HCT116 (cell line): ENCODE data around the gene FRMD8. TPM values are rescaled to one million over a fixed set of nuclear protein-coding genes. Genes with fewer than 3 reads are reported as not detected.
A peak's percentile ranks its signal among the peaks of the same experiment; 100 is the strongest.

Source experiments
- ATAC-seq: fragments of 200-7000 bp; cut with Tn5 transposase; 2 replicates; pipeline ENCODE4 v1.9.1; 2020; ENCODE audit warnings: mild to moderate bottlenecking, moderate library complexity
- BruUV-seq: library from RNA; stranded (reverse); fragments of 400-500 nt; replicated peaks from 2 replicates; lab custom pipeline; 2021; lab: Mats Ljungman, UMichigan
- CTCF ChIA-PET: fragments of 300-600 bp; sonication (Branson Sonifier 250); formaldehyde crosslinking; loops from one replicate; lab custom pipeline; 2021; ENCODE audit warnings: antibody characterized with exemption; lab: Charles Lee
- POLR2A ChIA-PET: fragments of 300-600, 350-600 bp; sonication (Branson Sonifier 250); formaldehyde crosslinking; loops from one replicate; lab custom pipeline; 2021; ENCODE audit warnings: antibody characterized with exemption; lab: Charles Lee
- RAD21 ChIA-PET, 2 experiments: fragments of 300-600 bp; sonication (Branson Sonifier 250); formaldehyde crosslinking; loops; one replicate each; lab custom pipeline; 2023; ENCODE audit warnings: low total read pairs in 2 of 2; ENCODE audit not compliant: uncharacterized antibody in 2 of 2, unreplicated experiment in 2 of 2, low non-redundant PET in 1 of 2; lab: Charles Lee
- DNase-seq: peaks from one replicate; pipeline ENCODE4 v3.0.0-alpha.2; 2010; ENCODE audit warnings: low read depth, low spot score
- H2AFZ ChIP-seq: fragments of 200-600 bp; shearing (Covaris generic), sonication (generic); 2 replicates; pipeline ENCODE4 v1.6.1; 2017; ENCODE audit warnings: low read depth, mixed run types, mixed read lengths, antibody characterized with exemption, low read length; ENCODE audit not compliant: poor library complexity, severe bottlenecking
- H3K27ac ChIP-seq: 2 replicates; pipeline ENCODE4 v1.5.1; 2012; ENCODE audit warnings: low read depth, low read length
- H3K27me3 ChIP-seq: fragments of 200-600 bp; sonication (generic); 2 replicates; pipeline ENCODE4 v1.6.1; 2016; ENCODE audit warnings: mixed run types, low read length, mixed read lengths; ENCODE audit not compliant: insufficient read depth
- H3K36me3 ChIP-seq, 2 experiments: fragments of 200-500 bp in 1 of 2; fragments of 200-600 bp in 1 of 2; sonication (Bioruptor generic) in 1 of 2; sonication (generic) in 1 of 2; 2 replicates each; pipeline versions ENCODE4 v1.5.1 to v1.6.1; 2014 to 2016; ENCODE audit warnings: low read length in 2 of 2, inconsistent platforms in 1 of 2, mixed read lengths in 1 of 2, mixed run types in 1 of 2; ENCODE audit not compliant: insufficient read depth in 2 of 2, control insufficient read depth in 1 of 2
- H3K4me1 ChIP-seq, 2 experiments: fragments of 200-600 bp in 1 of 2; sonication (generic) in 1 of 2; 2 replicates each; pipeline versions ENCODE4 v1.5.1 to v1.6.1; 2012 to 2017; ENCODE audit warnings: low read length in 2 of 2, inconsistent platforms in 1 of 2, mild to moderate bottlenecking in 1 of 2, mixed read lengths in 1 of 2, mixed run types in 1 of 2, moderate library complexity in 1 of 2; ENCODE audit not compliant: insufficient read depth in 2 of 2, control insufficient read depth in 1 of 2
- H3K4me2 ChIP-seq: fragments of 200-600 bp; sonication (generic); 2 replicates; pipeline ENCODE4 v1.6.1; 2017; ENCODE audit warnings: mixed run types, low read length, mixed read lengths
- H3K4me3 ChIP-seq, 2 experiments: fragments of 200-600 bp in 1 of 2; sonication (generic) in 1 of 2; replicated peaks in 1 of 2; 2 replicates each; pipeline ENCODE4 v1.5.1; 2011 to 2016; ENCODE audit warnings: low read length in 2 of 2, control low read depth in 1 of 2, low read depth in 1 of 2, mild to moderate bottlenecking in 1 of 2, mixed read lengths in 1 of 2, mixed run types in 1 of 2
- H3K79me2 ChIP-seq: fragments of 200-600 bp; sonication (generic); 2 replicates; pipeline ENCODE4 v1.6.1; 2017; ENCODE audit warnings: mild to moderate bottlenecking, mixed run types, low read length, moderate library complexity, mixed read lengths; ENCODE audit not compliant: insufficient read depth
- H3K9ac ChIP-seq: fragments of 200-600 bp; sonication (generic); 2 replicates; pipeline ENCODE4 v1.6.1; 2016; ENCODE audit warnings: low read length, mixed read lengths
- H3K9me2 ChIP-seq: fragments of 200-600 bp; sonication (generic), shearing (Covaris generic); 2 replicates; pipeline ENCODE4 v1.6.1; 2017; ENCODE audit warnings: mixed run types, mild to moderate bottlenecking, moderate library complexity; ENCODE audit not compliant: insufficient read depth
- H3K9me3 ChIP-seq, 2 experiments: fragments of 200-500 bp in 1 of 2; fragments of 200-600 bp in 1 of 2; sonication (Bioruptor generic) in 1 of 2; sonication (generic) in 1 of 2; 2 replicates each; pipeline ENCODE4 v1.6.1; 2014 to 2017; ENCODE audit warnings: low read length in 2 of 2, mixed read lengths in 2 of 2, inconsistent platforms in 1 of 2, low read depth in 1 of 2, mild to moderate bottlenecking in 1 of 2, mixed run types in 1 of 2, moderate library complexity in 1 of 2; ENCODE audit not compliant: control insufficient read depth in 1 of 2, insufficient read depth in 1 of 2
- H4K20me1 ChIP-seq: fragments of 200-600 bp; sonication (generic), shearing (Covaris generic); 2 replicates; pipeline ENCODE4 v1.6.1; 2017; ENCODE audit warnings: mixed run types, mild to moderate bottlenecking, moderate library complexity; ENCODE audit not compliant: insufficient read depth
- CBX3 ChIP-seq: IDR thresholded peaks from 2 replicates; pipeline ENCODE4 v1.6.1; 2012; ENCODE audit warnings: low read depth
- CTCF ChIP-seq, 3 experiments: fragments of 200-600 bp in 1 of 3; sonication (generic) in 1 of 3; IDR thresholded peaks in 2 of 3; conservative IDR thresholded peaks in 1 of 3; 2 replicates each; pipeline ENCODE4 v1.5.1; 2012 to 2017; ENCODE audit warnings: low read depth in 2 of 3, low read length in 2 of 3, antibody characterized with exemption in 1 of 3, borderline replicate concordance in 1 of 3, control low read depth in 1 of 3, mild to moderate bottlenecking in 1 of 3, mixed read lengths in 1 of 3, mixed run types in 1 of 3, moderate library complexity in 1 of 3; ENCODE audit not compliant: insufficient read depth in 1 of 3
- EGR1 ChIP-seq: IDR thresholded peaks from 2 replicates; pipeline ENCODE4 v1.6.1; 2012; ENCODE audit warnings: low read depth
- EZH2phosphoT487 ChIP-seq: fragments of 200-600 bp; IDR thresholded peaks from 2 replicates; pipeline ENCODE4 v1.6.1; 2018; ENCODE audit warnings: antibody characterized with exemption, borderline replicate concordance
- JUND ChIP-seq: IDR thresholded peaks from 2 replicates; pipeline ENCODE4 v1.6.1; 2012
- POLR2A ChIP-seq: IDR thresholded peaks from 2 replicates; pipeline ENCODE4 v1.7.0; 2011; ENCODE audit warnings: borderline replicate concordance; ENCODE audit not compliant: insufficient read depth, insufficient read length; ENCODE audit errors: extremely low read depth
- POLR2AphosphoS5 ChIP-seq: IDR thresholded peaks from 2 replicates; pipeline ENCODE4 v1.6.1; 2011; ENCODE audit warnings: mild to moderate bottlenecking, low read depth, low read length, moderate library complexity
- REST ChIP-seq: IDR thresholded peaks from 2 replicates; pipeline ENCODE4 v1.6.1; 2012; ENCODE audit warnings: low read depth
- SP1 ChIP-seq: IDR thresholded peaks from 2 replicates; pipeline ENCODE4 v1.6.1; 2012; ENCODE audit warnings: low read depth
- TCF7L2 ChIP-seq: IDR thresholded peaks from 2 replicates; pipeline ENCODE4 v1.7.0; 2011; ENCODE audit warnings: borderline replicate concordance, inconsistent platforms; ENCODE audit not compliant: insufficient read depth, insufficient read length; ENCODE audit errors: extremely low read depth
- YY1 ChIP-seq: IDR thresholded peaks from 2 replicates; pipeline ENCODE4 v1.6.1; 2011; ENCODE audit warnings: low read length, low read depth, moderate library complexity, mild to moderate bottlenecking; ENCODE audit not compliant: insufficient replicate concordance; ENCODE audit errors: extremely low read depth
- ZBTB33 ChIP-seq: IDR thresholded peaks from 2 replicates; pipeline ENCODE4 v1.6.1; 2011; ENCODE audit warnings: mild to moderate bottlenecking, low read length, moderate library complexity; ENCODE audit not compliant: insufficient replicate concordance; ENCODE audit errors: extremely low read depth
- ZFX ChIP-seq: fragments of 450-650 bp; IDR thresholded peaks from 2 replicates; pipeline ENCODE4 v1.6.1; 2017
- ZNF274 ChIP-seq: fragments of 200-500 bp; sonication (Bioruptor generic); IDR thresholded peaks from 2 replicates; pipeline ENCODE4 v1.6.1; 2014; ENCODE audit warnings: mild to moderate bottlenecking, low read depth, low read length, inconsistent platforms
- intact Hi-C: fragments of 100-400 bp; cut with micrococcal nuclease; formaldehyde crosslinking; loops from 2 replicates; pipeline ENCODE4 v1.10.0; 2022
- total RNA-seq: library from RNA; stranded (reverse); gene quantifications from one replicate; pipeline ENCODE4 v1.2.1, GENCODE V29; 2021; ENCODE audit not compliant: unreplicated experiment
- TF ChIP-seq, protein P1 (sequence below): IDR thresholded peaks from 2 replicates; pipeline ENCODE4 v1.6.1; 2012

Gene FRMD8
- total RNA-seq, 1 experiment from 2014 or later, result 35.8 TPM

DNA sequence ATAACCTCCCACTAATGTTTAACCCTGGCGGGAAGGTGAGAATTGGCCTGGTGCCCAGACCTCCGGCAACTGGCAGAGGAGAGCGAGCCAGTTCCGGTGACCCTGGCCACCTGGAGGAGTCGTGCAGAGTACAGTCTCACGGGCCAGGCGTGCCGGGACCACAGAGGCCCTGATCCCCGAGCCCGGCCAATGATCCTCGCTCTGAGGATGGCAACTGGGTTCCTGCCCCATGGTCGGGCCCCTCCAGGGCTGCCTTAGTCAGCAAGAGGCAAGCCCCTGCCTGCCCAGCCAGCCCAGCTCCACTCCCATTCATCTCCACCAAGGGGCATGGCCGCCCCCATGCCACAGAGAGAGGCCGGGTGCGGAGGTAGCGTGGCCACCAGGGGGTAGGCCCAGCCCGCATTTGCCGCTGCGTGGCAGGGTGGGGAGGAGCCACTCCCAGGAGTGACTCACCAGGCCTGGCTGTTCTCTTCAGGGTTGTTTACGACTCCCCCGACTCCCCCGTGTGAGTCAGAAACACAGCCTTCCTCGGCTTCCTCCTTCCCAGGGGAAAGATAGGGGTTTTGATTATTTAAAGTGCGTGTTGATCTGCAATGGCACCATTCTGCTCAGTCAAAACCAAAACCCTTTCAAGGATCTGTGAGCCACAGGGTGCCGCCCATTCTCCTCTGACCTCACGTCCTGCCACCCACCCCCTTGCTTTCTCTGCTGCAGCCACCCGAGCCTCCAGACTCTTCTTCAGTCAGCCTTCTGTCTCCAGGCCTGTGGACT is 4.2 kb upstream of the FRMD8 start, which contains the start of gene SLC25A45:
TSS of gene SLC25A45 (minus strand) at position 614 of the 771 bp plus-strand sequence. CDS start 695 bp downstream, outside the sequence.
- CTCF ChIA-PET, result interaction anchor here (0.6 to 1.9 kb wide), 7 partner anchors 34 to 129 kb away, joined by 3 to 8 read pairs (median 5); no protein-coding TSS in a partner anchor
- H3K27ac ChIP-seq, result peak within 1 kb of the TSS; percentile 99
- ATAC-seq, result peak; percentile 83

More for the DNA sequence above, 4.2 kb upstream of the FRMD8 start, which contains the start of gene SLC25A45:
- no TSS peak for BruUV-seq
- no peaks in the 10 kb centered on the region for H3K27me3 ChIP-seq
- POLR2A ChIA-PET, result interaction anchor here (0.8 to 2.9 kb wide), 12 partner anchors 9 to 126 kb away, joined by 3 to 20 read pairs (median 4); partner anchors contain the start of genes MALAT1 and NEAT1
- no peaks in the 10 kb centered on the region for H3K9me3 ChIP-seq
- H3K9me2 ChIP-seq, result no peaks in the 10 kb centered on the region
- H3K9ac ChIP-seq, result peak within 1 kb of the TSS; percentile 70
- peaks cover 6% of the 10 kb centered on the region; the same call in 1 of the 2 replicates for H3K79me2 ChIP-seq
- H3K4me3 ChIP-seq, result peak within 1 kb of the TSS; percentile 46 to 55
- peak within 1 kb of the TSS; percentile 31 for H2AFZ ChIP-seq
- H4K20me1 ChIP-seq, result no peaks in the 10 kb centered on the region
- peak; percentile 92 for DNase-seq
- RAD21 ChIA-PET, result interaction anchor here in 1 of 2 experiments (1.3 kb wide), 1 partner anchor 111 kb away, joined by 3 read pairs; no protein-coding TSS in a partner anchor
- intact Hi-C loops, result loop anchor here (1.0 to 5.0 kb wide), 5 partner anchors 16 to 190 kb away; partner anchors contain the start of genes FAM89B and ZNRD2
- H3K4me2 ChIP-seq, result peak within 1 kb of the TSS; percentile 85
- no peaks in the 10 kb centered on the region for H3K36me3 ChIP-seq
- H3K4me1 ChIP-seq, result peaks cover 55 to 69% of the 10 kb centered on the region in 2 experiments
- TF ChIP-seq YY1 (peak; percentile 77), CTCF (IDR thresholded peaks at IDR 0.05 in 2 of 3, conservative IDR thresholded peaks at IDR 0.05 in 1 of 3; ENCODE audit: borderline replicate concordance in 1 of 3, insufficient read depth in 1 of 3, low read depth in 2 of 3, low read length in 2 of 3) (peak in 2 of 3 experiments; percentile 63 to 75; a peak in 4 of 6 replicates), EGR1 (no peak), SP1 (no peak), REST (no peak), EZH2phosphoT487 (no peak), JUND (no peak), POLR2A (no peak), TCF7L2 (peak; percentile 30), POLR2AphosphoS5 (peak; percentile 53), ZFX (peak; percentile 53; the same call in 1 of the 2 replicates), CBX3 (no peak), ZNF274 (no peak), ZBTB33 (no peak)
- TF ChIP-seq, protein P1, sequence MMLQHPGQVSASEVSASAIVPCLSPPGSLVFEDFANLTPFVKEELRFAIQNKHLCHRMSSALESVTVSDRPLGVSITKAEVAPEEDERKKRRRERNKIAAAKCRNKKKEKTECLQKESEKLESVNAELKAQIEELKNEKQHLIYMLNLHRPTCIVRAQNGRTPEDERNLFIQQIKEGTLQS, result no peak
- TF ChIP-seq, all 23 proteins: peak for 5
